ENCODE results near the gene TALDO1. TPM values are rescaled to one million over a fixed set of nuclear protein-coding genes. Genes with fewer than 3 reads are reported as not detected.
A peak's percentile ranks its signal among the peaks of the same experiment; 100 is the strongest.

Gene TALDO1
- total and polyA plus RNA-seq, 2 donors from 2014 or later = 175 to 312 TPM

GRCh38 chr11:748007-748359 lies 719 bp downstream of the TALDO1 start:
- intact Hi-C loops (cut with DNase I) = no loop called here
- peak overlapping the region in 1 of 3 donors; percentile 61 for H3K9ac ChIP-seq (ENCODE audit: low read length in 3 of 3)
- TF ChIP-seq CTCF (IDR thresholded peaks at IDR 0.05; ENCODE audit: borderline replicate concordance, extremely low read depth, insufficient read depth) = no peak

GRCh38 chr11:749731-750130 lies 2.5 kb downstream of the TALDO1 start:
- H3K36me3 ChIP-seq (ENCODE audit: control insufficient read depth in 2 of 3, insufficient read depth in 3 of 3, low read length in 3 of 3) = no peaks in the 10 kb centered on the region
- DNase-seq (no peak), FAIRE-seq (no peak)
- H3K27me3 ChIP-seq (ENCODE audit: control insufficient read depth, insufficient read depth, low read length) = no peaks in the 10 kb centered on the region
- H3K27ac ChIP-seq (ENCODE audit: low read depth in 2 of 2, low read length in 2 of 2) = no peak overlapping the region
- no peaks in the 10 kb centered on the region for H3K9me3 ChIP-seq (ENCODE audit: control insufficient read depth in 2 of 3, insufficient read depth in 1 of 3, low read length in 3 of 3)
- peaks cover 0 to 8% (median 0%) of the 10 kb centered on the region in 3 donors for H3K4me1 ChIP-seq (ENCODE audit: control insufficient read depth in 2 of 3, insufficient read depth in 2 of 3, low read depth in 1 of 3, low read length in 3 of 3)
- H3K9ac ChIP-seq (ENCODE audit: low read length in 3 of 3) = no peak overlapping the region
- intact Hi-C loops (cut with DNase I) = no loop called here
- TF ChIP-seq CTCF (IDR thresholded peaks at IDR 0.05; ENCODE audit: borderline replicate concordance, extremely low read depth, insufficient read depth) = no peak
- H3K4me3 ChIP-seq (ENCODE audit: low read length in 3 of 3) = no peak overlapping the region

More at GRCh38 chr11:748007-748359, 719 bp downstream of the TALDO1 start:
- no peaks in the 10 kb centered on the region for H3K27me3 ChIP-seq (ENCODE audit: control insufficient read depth, insufficient read depth, low read length)
- DNase-seq = peak in 2 of 5 donors; percentile 12 to 76
- H3K9me3 ChIP-seq (ENCODE audit: control insufficient read depth in 2 of 3, insufficient read depth in 1 of 3, low read length in 3 of 3) = no peaks in the 10 kb centered on the region
- H3K36me3 ChIP-seq (ENCODE audit: control insufficient read depth in 2 of 3, insufficient read depth in 3 of 3, low read length in 3 of 3) = no peaks in the 10 kb centered on the region
- H3K27ac ChIP-seq (ENCODE audit: low read depth in 2 of 2, low read length in 2 of 2) = peak overlapping the region in 1 of 2 donors; percentile 71
- H3K4me1 ChIP-seq (ENCODE audit: control insufficient read depth in 2 of 3, insufficient read depth in 2 of 3, low read depth in 1 of 3, low read length in 3 of 3) = peaks cover 0 to 8% (median 0%) of the 10 kb centered on the region in 3 donors
- H3K4me3 ChIP-seq (ENCODE audit: low read length in 3 of 3) = peak overlapping the region; percentile 12 to 73 (median 30)
- no peak for FAIRE-seq

GRCh38 chr11:760236-760635 lies 13.0 kb downstream of the TALDO1 start:
- no peak for DNase-seq
- intact Hi-C loops (cut with DNase I) = no loop called here
- Histone ChIP-seq H3K27ac (ENCODE audit: low read depth in 2 of 2, low read length in 2 of 2) (no peak overlapping the region), H3K9me3 (ENCODE audit: control insufficient read depth in 2 of 3, insufficient read depth in 1 of 3, low read length in 3 of 3) (no peaks in the 10 kb centered on the region), H3K4me1 (ENCODE audit: control insufficient read depth in 2 of 3, insufficient read depth in 2 of 3, low read depth in 1 of 3, low read length in 3 of 3) (peaks cover 0 to 2% (median 0%) of the 10 kb centered on the region in 3 donors), H3K9ac (ENCODE audit: low read length in 3 of 3) (no peak overlapping the region), H3K27me3 (ENCODE audit: control insufficient read depth, insufficient read depth, low read length) (no peaks in the 10 kb centered on the region), H3K4me3 (ENCODE audit: low read length in 3 of 3) (no peak overlapping the region), H3K36me3 (ENCODE audit: control insufficient read depth in 2 of 3, insufficient read depth in 3 of 3, low read length in 3 of 3) (peaks cover 0 to 39% (median 25%) of the 10 kb centered on the region in 3 donors)
- no peak for TF ChIP-seq CTCF (IDR thresholded peaks at IDR 0.05; ENCODE audit: borderline replicate concordance, extremely low read depth, insufficient read depth)
- no peak for FAIRE-seq

All from kidney (tissue), 14 donors.